Type B pancreatic cell (in vitro differentiated cells): ENCODE measurements around the gene VAMP3. TPM values are rescaled to one million over a fixed set of nuclear protein-coding genes. Genes with fewer than 3 reads are reported as not detected.

ENCODE experiments used
- DNase-seq: peaks from one replicate; pipeline ENCODE4 v3.0.0; 2021; ENCODE audit warnings: mixed read lengths; ENCODE audit not compliant: unreplicated experiment; ENCODE audit errors: extremely low spot score
- H3K27ac Mint-ChIP-seq: 2 replicates; pipeline ENCODE4 v1.8.0; 2021; ENCODE audit warnings: mild to moderate bottlenecking, mixed read lengths
- H3K27me3 Mint-ChIP-seq: 2 replicates; pipeline ENCODE4 v1.8.0; 2021; ENCODE audit warnings: mixed read lengths
- H3K36me3 Mint-ChIP-seq: 2 replicates; pipeline ENCODE4 v1.8.0; 2021; ENCODE audit warnings: mixed read lengths
- H3K4me1 Mint-ChIP-seq: one replicate; pipeline ENCODE4 v1.8.0; 2021; ENCODE audit warnings: mixed read lengths; ENCODE audit not compliant: unreplicated experiment
- H3K4me3 Mint-ChIP-seq: 2 replicates; pipeline ENCODE4 v1.8.0; 2021; ENCODE audit warnings: mild to moderate bottlenecking, mixed read lengths
- H3K9me3 Mint-ChIP-seq: 2 replicates; pipeline ENCODE4 v1.8.0; 2021; ENCODE audit warnings: mixed read lengths
- CTCF ChIP-seq: fragments of 200-600 bp; sonication (generic); conservative IDR thresholded peaks from 2 replicates; pipeline ENCODE4 v1.5.0; 2021; ENCODE audit warnings: antibody characterized with exemption, mild to moderate bottlenecking
- total RNA-seq: library from RNA; stranded (reverse); gene quantifications from 2 replicates; pipeline ENCODE4 v1.2.1, GENCODE V29; 2021; ENCODE audit warnings: low replicate concordance

VAMP3 gene
- total RNA-seq, 1 donor from 2014 or later: 82.4 TPM

DNA sequence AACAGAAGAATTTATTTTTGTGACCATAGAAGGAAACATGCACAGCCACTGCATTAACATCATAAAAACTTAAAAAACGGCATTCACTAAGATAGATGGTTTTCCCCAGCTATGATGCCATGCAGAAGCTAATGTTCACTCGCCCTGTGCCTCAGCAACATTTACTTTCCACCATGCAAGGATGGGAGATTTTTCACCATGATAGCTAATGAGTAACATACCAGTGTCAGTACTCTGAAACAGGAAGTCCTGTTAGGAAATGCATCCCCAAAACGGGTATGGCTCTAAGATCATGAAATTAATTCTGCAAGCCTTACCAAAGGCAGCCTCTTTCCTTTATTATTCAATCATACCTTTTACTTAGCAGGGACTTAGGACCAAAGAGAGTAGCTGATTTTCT is 17.5 kb upstream of the VAMP3 start:
- Mint-ChIP-seq H3K27me3 (no peaks in the 10 kb centered on the region), H3K36me3 (no peaks in the 10 kb centered on the region), H3K27ac (no peak overlapping the region), H3K9me3 (no peaks in the 10 kb centered on the region), H3K4me3 (no peak overlapping the region), H3K4me1 (peaks cover 28% of the 10 kb centered on the region)
- TF ChIP-seq CTCF: no peak
- DNase-seq: no peak

DNA sequence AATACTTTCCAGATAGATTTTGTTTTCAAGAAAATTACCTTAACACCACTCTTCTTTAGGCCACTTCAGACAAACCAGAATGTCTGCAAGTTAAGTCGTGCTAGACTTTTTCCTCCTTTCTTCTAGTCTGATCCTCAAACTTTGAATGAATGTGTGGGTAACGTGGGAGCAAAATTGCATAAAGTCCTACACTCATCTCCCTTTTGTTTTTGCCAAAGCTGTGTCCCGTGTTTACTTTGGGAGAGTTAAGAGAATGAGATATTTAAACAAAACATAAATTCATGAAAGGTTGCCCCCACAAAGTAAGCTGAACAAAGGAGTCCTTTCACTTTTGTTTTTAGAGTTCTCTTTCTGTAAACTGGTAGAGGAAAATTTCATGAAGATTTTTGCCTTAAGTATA is 16.9 kb upstream of the VAMP3 start:
- no peak for TF ChIP-seq CTCF
- Mint-ChIP-seq H3K27ac (no peak overlapping the region), H3K9me3 (no peaks in the 10 kb centered on the region), H3K4me1 (peaks cover 28% of the 10 kb centered on the region), H3K27me3 (no peaks in the 10 kb centered on the region), H3K4me3 (no peak overlapping the region), H3K36me3 (no peaks in the 10 kb centered on the region)
- DNase-seq: no peak

DNA sequence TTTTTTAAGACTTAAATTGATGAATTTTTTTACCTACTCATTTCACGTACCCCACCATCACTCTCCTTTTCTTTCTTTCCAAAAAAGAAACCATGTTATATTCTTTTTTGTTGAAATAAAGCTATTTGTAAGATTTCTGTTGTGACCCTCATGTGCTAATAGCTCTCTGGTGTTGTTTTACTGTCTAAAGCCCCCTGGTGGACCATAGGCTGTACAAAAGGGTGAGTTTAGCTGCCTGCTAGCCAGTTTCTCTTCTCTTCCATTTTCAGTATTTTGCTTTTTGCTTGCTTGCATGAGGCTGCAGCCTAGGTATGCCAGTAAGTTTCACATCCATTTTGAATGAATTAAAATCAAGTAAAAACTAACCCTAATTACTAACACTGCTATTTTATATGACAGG is 15.6 kb upstream of the VAMP3 start:
- no peak for DNase-seq
- Mint-ChIP-seq H3K27ac (no peak overlapping the region), H3K36me3 (no peaks in the 10 kb centered on the region), H3K4me3 (no peak overlapping the region), H3K27me3 (no peaks in the 10 kb centered on the region), H3K9me3 (no peaks in the 10 kb centered on the region), H3K4me1 (peaks cover 28% of the 10 kb centered on the region)
- peak; percentile 76 for TF ChIP-seq CTCF

DNA sequence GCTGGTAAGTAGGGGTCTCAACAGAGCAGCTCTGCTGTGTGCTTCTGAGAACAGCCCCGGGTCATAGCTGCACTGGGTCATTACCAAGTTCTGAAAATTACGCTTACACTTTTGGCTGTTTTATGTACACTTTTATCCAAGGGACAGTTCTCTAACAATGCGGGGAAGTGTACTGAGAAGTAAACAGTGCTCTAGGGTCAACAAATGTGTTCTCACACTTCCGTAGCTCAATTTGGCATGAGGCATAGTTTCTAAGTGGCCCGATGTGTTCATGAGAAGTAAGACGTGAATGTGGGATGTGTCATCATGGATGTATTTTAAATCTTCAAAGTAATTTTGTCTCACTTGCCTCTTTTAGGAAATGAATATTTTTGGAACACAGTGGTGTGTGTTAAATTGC is 10.9 kb upstream of the VAMP3 start:
- Mint-ChIP-seq H3K27me3 (no peaks in the 10 kb centered on the region), H3K36me3 (no peaks in the 10 kb centered on the region), H3K4me3 (no peak overlapping the region), H3K4me1 (peaks cover 5% of the 10 kb centered on the region), H3K9me3 (no peaks in the 10 kb centered on the region), H3K27ac (no peak overlapping the region)
- TF ChIP-seq CTCF: no peak
- no peak for DNase-seq

GRCh38 chr1:7761103-7761502 is 10.0 kb upstream of the VAMP3 start:
- no peaks in the 10 kb centered on the region for H3K36me3 Mint-ChIP-seq
- TF ChIP-seq CTCF: no peak
- no peak for DNase-seq
- no peaks in the 10 kb centered on the region for H3K27me3 Mint-ChIP-seq
- no peaks in the 10 kb centered on the region for H3K9me3 Mint-ChIP-seq
- H3K27ac Mint-ChIP-seq: no peak overlapping the region
- no peaks in the 10 kb centered on the region for H3K4me1 Mint-ChIP-seq
- no peak overlapping the region for H3K4me3 Mint-ChIP-seq

DNA sequence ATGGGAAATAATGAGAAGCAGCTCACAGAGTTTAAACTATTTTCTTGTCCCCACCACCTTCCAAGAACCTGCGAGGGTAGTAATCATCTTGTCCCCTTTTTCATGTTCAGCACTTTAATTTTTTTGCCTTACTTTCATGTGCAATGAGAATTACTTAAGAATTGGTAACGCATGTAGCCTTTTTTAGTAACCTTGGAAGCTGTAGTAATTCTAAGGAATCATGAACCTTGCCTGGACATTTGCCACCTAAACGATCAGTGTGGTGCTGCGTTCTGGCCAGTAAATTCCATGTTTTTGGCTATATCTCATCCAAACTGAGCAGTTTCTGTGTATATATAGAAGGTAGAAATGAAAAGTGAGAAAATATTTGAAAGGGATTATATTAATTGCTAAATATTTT is 3.9 kb upstream of the VAMP3 start:
- Mint-ChIP-seq H3K4me1 (peaks cover 2% of the 10 kb centered on the region), H3K9me3 (no peaks in the 10 kb centered on the region), H3K27me3 (no peaks in the 10 kb centered on the region), H3K27ac (no peak overlapping the region), H3K4me3 (no peak overlapping the region), H3K36me3 (peaks cover under 1% of the 10 kb centered on the region)
- no peak for DNase-seq
- TF ChIP-seq CTCF: no peak
